PC-3 (cell line): ENCODE data around the gene SLC15A1.

Experiments used
- CTCF ChIP-seq: fragments of 300-600 bp; sonication (generic); conservative IDR thresholded peaks from 2 replicates; pipeline ENCODE4 v1.5.1; 2017; ENCODE audit warnings: antibody characterized with exemption, low read depth, mild to moderate bottlenecking, low read length
- EZH2 ChIP-seq: fragments of 300-600 bp; sonication (generic); IDR thresholded peaks from one replicate; pipeline ENCODE4 v1.6.1; 2017; ENCODE audit warnings: antibody characterized with exemption, mild to moderate bottlenecking, low read length; ENCODE audit not compliant: unreplicated experiment

- TF ChIP-seq CTCF (no peak), EZH2 (no peak)
These were observed 24.2 kb upstream of the SLC15A1 start for GRCh38 chr13:98776644-98777043.
